Spleen (tissue), 7 donors: ENCODE measurements around the gene AGO4.

ENCODE experiments used
- CTCF ChIP-seq, 11 experiments: fragments of 200-600 bp in 7 of 11; fragments of 450-650 bp in 4 of 11; sonication (generic) in 4 of 11; IDR thresholded peaks in 8 of 11; conservative IDR thresholded peaks in 3 of 11; 1 replicate in 7 of 11; 2 replicates in 4 of 11; pipeline versions ENCODE4 v1.4.0 to v1.8.0; 2016 to 2021; ENCODE audit warnings: antibody characterized with exemption in 11 of 11, inconsistent platforms in 4 of 11, mild to moderate bottlenecking in 1 of 11
- POLR2A ChIP-seq, 3 donors: fragments of 450-650 bp; IDR thresholded peaks; one replicate each; pipeline ENCODE4 v1.5.1; 2017; ENCODE audit warnings: antibody characterized with exemption in 3 of 3, mild to moderate bottlenecking in 1 of 3
- donor health status: DM: no; HTN: no; CAD: no; lungs with moderate emphysema.
- donor health status: DM: no; HTN: no; CAD: no.
- donor health status: DM: no; HTN: no; CAD: no.

DNA sequence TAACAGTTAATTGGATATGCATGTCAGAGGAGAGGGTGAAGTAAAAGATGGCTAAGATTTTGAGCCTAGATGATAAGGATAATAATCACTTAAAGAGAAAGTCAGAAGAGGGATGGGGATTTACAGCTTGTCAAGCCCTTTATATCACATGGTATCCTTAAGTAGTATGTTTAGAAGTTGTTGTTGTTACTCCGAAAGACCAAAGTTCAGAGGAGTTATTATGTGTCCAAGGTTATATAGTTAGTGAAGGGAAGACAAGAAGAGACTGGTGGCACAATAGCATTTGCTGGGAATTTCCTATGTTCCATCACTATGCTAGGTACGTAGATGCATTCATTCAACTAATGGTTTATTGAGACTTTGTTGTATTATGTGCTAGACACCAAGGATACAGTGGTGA lies 44.4 kb downstream of the AGO4 start:
- TF ChIP-seq POLR2A (IDR thresholded peaks at IDR 0.05) (no peak), CTCF (IDR thresholded peaks at IDR 0.05 in 8 of 11, conservative IDR thresholded peaks at IDR 0.05 in 3 of 11) (no peak)
